ENCODE measurements around the gene HTRA3. TPM values are rescaled to one million over a fixed set of nuclear protein-coding genes. Genes with fewer than 3 reads are reported as not detected.
"Not testable (repeated sequence)": the region's sequence is repeated elsewhere in the genome, so short reads cannot be mapped to it uniquely, and the experiment has no call there.

Gene HTRA3
- total RNA-seq, 4 donors from 2014 or later, result 3.3 to 22.5 (median 10.3) TPM

GRCh38 chr4:8345946-8346814 lies 76.6 kb downstream of the HTRA3 start:
- Histone ChIP-seq H3K27me3 (peaks cover 4% of the 10 kb centered on the region), H3K36me3 (no peaks in the 10 kb centered on the region), H3K4me3 (no peak overlapping the region), H3K9me3 (no peaks in the 10 kb centered on the region), H3K27ac (no peak overlapping the region), H3K4me1 (peaks cover 6% of the 10 kb centered on the region)
- WGBS, result 89% methylated on average over 22 of the region's 39 CpGs
- DNase-seq (ENCODE audit: low spot score in 2 of 2), result peak; percentile 40 to 58
- TF ChIP-seq POLR2AphosphoS5 (IDR thresholded peaks at IDR 0.05) (no peak), CTCF (IDR thresholded peaks at IDR 0.05) (no peak), POLR2A (IDR thresholded peaks at IDR 0.05) (no peak), EP300 (IDR thresholded peaks at IDR 0.05) (no peak)

- no peaks in the 10 kb centered on the region for H3K36me3 ChIP-seq
- peaks cover 4% of the 10 kb centered on the region for H3K27me3 ChIP-seq
- peaks cover 13% of the 10 kb centered on the region for H3K4me1 ChIP-seq
- WGBS, result 88% methylated on average over 5 of the region's 16 CpGs
- H3K9me3 ChIP-seq, result no peaks in the 10 kb centered on the region
- no peak overlapping the region for H3K4me3 ChIP-seq
- DNase-seq (ENCODE audit: low spot score in 2 of 2), result peak; percentile 42 to 79
- no peak overlapping the region for H3K27ac ChIP-seq
- TF ChIP-seq EP300 (IDR thresholded peaks at IDR 0.05) (no peak), CTCF (IDR thresholded peaks at IDR 0.05) (no peak), POLR2AphosphoS5 (IDR thresholded peaks at IDR 0.05) (no peak), POLR2A (IDR thresholded peaks at IDR 0.05) (no peak)
Measured at GRCh38 chr4:8346838-8347605, 77.5 kb downstream of the HTRA3 start.

GRCh38 chr4:8347660-8348059 lies 78.1 kb downstream of the HTRA3 start:
- peaks cover 19% of the 10 kb centered on the region for H3K4me1 ChIP-seq
- TF ChIP-seq EP300 (IDR thresholded peaks at IDR 0.05) (no peak), POLR2A (IDR thresholded peaks at IDR 0.05) (no peak), POLR2AphosphoS5 (IDR thresholded peaks at IDR 0.05) (no peak)
- H3K27ac ChIP-seq, result no peak overlapping the region
- peak; percentile 41 to 61 for DNase-seq (ENCODE audit: low spot score in 2 of 2)
- no peaks in the 10 kb centered on the region for H3K36me3 ChIP-seq
- WGBS, result 93% methylated on average over 5 of the region's 7 CpGs
- no peaks in the 10 kb centered on the region for H3K9me3 ChIP-seq
- H3K27me3 ChIP-seq, result peaks cover 4% of the 10 kb centered on the region
- no peak overlapping the region for H3K4me3 ChIP-seq

GRCh38 chr4:8348071-8348470 lies 78.5 kb downstream of the HTRA3 start:
- 93% methylated on average over 4 of the region's 6 CpGs for WGBS

GRCh38 chr4:8349236-8349635 lies 79.7 kb downstream of the HTRA3 start:
- not testable (repeated sequence) for H3K36me3 ChIP-seq; H3K27me3 ChIP-seq; H3K27ac ChIP-seq; DNase-seq (ENCODE audit: low spot score in 2 of 2); H3K9me3 ChIP-seq; H3K4me3 ChIP-seq
- 94% methylated on average over 11 of the region's 11 CpGs for WGBS
- peaks cover 13% of the 10 kb centered on the region for H3K4me1 ChIP-seq

More at GRCh38 chr4:8348071-8348470, 78.5 kb downstream of the HTRA3 start:
- H3K36me3 ChIP-seq, result no peaks in the 10 kb centered on the region
- H3K27ac ChIP-seq, result no peak overlapping the region
- no peak overlapping the region for H3K4me3 ChIP-seq
- DNase-seq (ENCODE audit: low spot score in 2 of 2), result peak in 1 of 2 donors; percentile 77
- H3K27me3 ChIP-seq, result peaks cover 4% of the 10 kb centered on the region
- H3K9me3 ChIP-seq, result no peaks in the 10 kb centered on the region
- TF ChIP-seq EP300 (IDR thresholded peaks at IDR 0.05) (no peak), POLR2A (IDR thresholded peaks at IDR 0.05) (no peak), CTCF (IDR thresholded peaks at IDR 0.05) (no peak), POLR2AphosphoS5 (IDR thresholded peaks at IDR 0.05) (no peak)
- H3K4me1 ChIP-seq, result peaks cover 19% of the 10 kb centered on the region

GRCh38 chr4:8349664-8350236 lies 80.2 kb downstream of the HTRA3 start:
- H3K4me3 ChIP-seq, result no peak overlapping the region
- no peak for TF ChIP-seq POLR2A (IDR thresholded peaks at IDR 0.05)
- TF ChIP-seq POLR2AphosphoS5 (IDR thresholded peaks at IDR 0.05), result no peak
- no peak for TF ChIP-seq CTCF (IDR thresholded peaks at IDR 0.05)
- no peak for TF ChIP-seq EP300 (IDR thresholded peaks at IDR 0.05)
- peaks cover 4% of the 10 kb centered on the region for H3K27me3 ChIP-seq
- no peak overlapping the region for H3K27ac ChIP-seq
- DNase-seq (ENCODE audit: low spot score in 2 of 2), result no peak
- no peaks in the 10 kb centered on the region for H3K9me3 ChIP-seq
- H3K36me3 ChIP-seq, result no peaks in the 10 kb centered on the region
- 80% methylated on average over 6 of the region's 7 CpGs for WGBS
- H3K4me1 ChIP-seq, result peaks cover 13% of the 10 kb centered on the region

Data from suprapubic skin (tissue), 4 donors.